WTC11 (cell line): ENCODE results near the gene KIF19.

Experiments used
- CREM ChIP-seq: sonication (generic); formaldehyde crosslinking; IDR thresholded peaks from 2 replicates; pipeline ENCODE4 v1.8.1; 2022; ENCODE audit warnings: mild to moderate bottlenecking, missing genetic modification reagents, moderate library complexity
- CTCF ChIP-seq: fragments of 200-600 bp; IDR thresholded peaks from 2 replicates; pipeline ENCODE4 v1.8.0; 2022; ENCODE audit warnings: antibody characterized with exemption
- ELF4 ChIP-seq: sonication (generic); formaldehyde crosslinking; IDR thresholded peaks from 2 replicates; pipeline ENCODE4 v1.8.1; 2022; ENCODE audit warnings: low read depth, mild to moderate bottlenecking, moderate library complexity, missing genetic modification reagents
- ESRRA ChIP-seq: sonication (generic); formaldehyde crosslinking; IDR thresholded peaks from 2 replicates; pipeline ENCODE4 v1.8.1; 2022; ENCODE audit warnings: mild to moderate bottlenecking, missing genetic modification reagents, borderline replicate concordance
- TCF7 ChIP-seq: sonication (generic); formaldehyde crosslinking; IDR thresholded peaks from 2 replicates; pipeline ENCODE4 v1.8.0; 2022; ENCODE audit warnings: mild to moderate bottlenecking, low read depth, missing genetic modification reagents, moderate library complexity
- TEAD4 ChIP-seq: sonication (generic); formaldehyde crosslinking; IDR thresholded peaks from 2 replicates; pipeline ENCODE4 v1.8.0; 2022; ENCODE audit warnings: mild to moderate bottlenecking, missing genetic modification reagents
- ZBTB21 ChIP-seq: sonication (generic); formaldehyde crosslinking; IDR thresholded peaks from 2 replicates; pipeline ENCODE4 v1.8.1; 2023; ENCODE audit warnings: mild to moderate bottlenecking, missing genetic modification reagents, borderline replicate concordance
- ZNF423 ChIP-seq: fragments of 250-450 bp; sonication (Bioruptor Pico); IDR thresholded peaks from 2 replicates; pipeline ENCODE4 v2.1.2; 2022; ENCODE audit warnings: mild to moderate bottlenecking, moderate library complexity
- TF ChIP-seq, protein P1 (sequence below): sonication (generic); formaldehyde crosslinking; IDR thresholded peaks from 2 replicates; pipeline ENCODE4 v1.8.1; 2023; ENCODE audit warnings: mild to moderate bottlenecking, missing genetic modification reagents, moderate library complexity
- TF ChIP-seq, protein P2 (sequence below): sonication (generic); formaldehyde crosslinking; IDR thresholded peaks from 2 replicates; pipeline ENCODE4 v1.8.0; 2022; ENCODE audit warnings: mild to moderate bottlenecking, missing genetic modification reagents

DNA sequence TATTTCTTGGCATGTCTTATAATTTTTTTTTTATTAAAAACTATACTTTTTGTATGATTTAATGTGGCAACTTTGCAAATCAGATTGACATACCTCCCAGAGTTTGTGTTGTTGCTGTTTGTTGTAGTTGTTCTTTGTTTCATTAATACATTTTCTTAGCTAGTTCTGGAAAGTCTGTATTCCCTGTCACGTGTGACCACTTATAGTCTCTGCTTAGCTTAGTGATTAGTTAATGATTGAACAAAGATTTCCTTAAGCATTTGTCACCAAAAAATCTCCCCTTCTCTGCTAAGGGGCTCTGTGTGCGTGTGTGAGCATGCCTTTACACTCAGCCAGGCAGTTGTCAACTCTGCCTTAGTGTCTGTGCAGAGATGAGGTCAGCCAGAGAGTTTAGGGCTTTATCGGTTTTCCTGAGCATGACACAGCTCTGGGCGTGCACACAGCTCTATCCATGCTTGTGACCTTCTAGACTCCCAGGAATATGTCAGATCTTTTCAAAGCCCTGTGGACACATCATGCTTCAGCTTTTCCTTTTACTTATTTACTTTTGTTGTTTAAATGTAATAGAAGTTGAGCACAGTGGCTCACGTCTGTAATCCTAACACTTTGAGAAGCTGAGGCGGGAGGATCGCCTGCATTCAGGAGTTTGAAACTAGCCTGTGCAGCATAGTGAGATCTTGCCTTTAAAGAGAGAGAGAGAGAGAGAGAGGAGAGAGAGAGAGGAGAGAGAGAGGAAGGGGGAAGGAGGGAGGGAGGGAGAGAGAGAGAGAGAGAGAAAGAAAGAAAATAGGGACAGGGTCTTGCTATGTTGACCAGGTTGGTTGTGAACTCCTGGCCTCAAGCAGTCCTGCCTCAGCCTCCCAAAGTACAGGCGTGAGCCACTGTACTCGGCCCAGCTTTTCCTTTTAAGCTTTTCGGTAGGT is 30.1 kb upstream of the KIF19 start:
- TF ChIP-seq ZNF423 (no peak), CTCF (no peak), ZBTB21 (no peak), ESRRA (CRISPR knock-in tag) (no peak), TEAD4 (CRISPR knock-in tag) (no peak), ELF4 (no peak), CREM (no peak), TCF7 (CRISPR knock-in tag) (no peak)
- TF ChIP-seq, protein P1, sequence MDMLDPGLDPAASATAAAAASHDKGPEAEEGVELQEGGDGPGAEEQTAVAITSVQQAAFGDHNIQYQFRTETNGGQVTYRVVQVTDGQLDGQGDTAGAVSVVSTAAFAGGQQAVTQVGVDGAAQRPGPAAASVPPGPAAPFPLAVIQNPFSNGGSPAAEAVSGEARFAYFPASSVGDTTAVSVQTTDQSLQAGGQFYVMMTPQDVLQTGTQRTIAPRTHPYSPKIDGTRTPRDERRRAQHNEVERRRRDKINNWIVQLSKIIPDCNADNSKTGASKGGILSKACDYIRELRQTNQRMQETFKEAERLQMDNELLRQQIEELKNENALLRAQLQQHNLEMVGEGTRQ (CRISPR knock-in tag), result no peak
- TF ChIP-seq, protein P2, sequence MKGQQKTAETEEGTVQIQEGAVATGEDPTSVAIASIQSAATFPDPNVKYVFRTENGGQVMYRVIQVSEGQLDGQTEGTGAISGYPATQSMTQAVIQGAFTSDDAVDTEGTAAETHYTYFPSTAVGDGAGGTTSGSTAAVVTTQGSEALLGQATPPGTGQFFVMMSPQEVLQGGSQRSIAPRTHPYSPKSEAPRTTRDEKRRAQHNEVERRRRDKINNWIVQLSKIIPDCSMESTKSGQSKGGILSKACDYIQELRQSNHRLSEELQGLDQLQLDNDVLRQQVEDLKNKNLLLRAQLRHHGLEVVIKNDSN (CRISPR knock-in tag), result no peak
